HG02943 (cell line): Measurements from ENCODE around the gene SIN3B.
"Not testable (repeated sequence)": the region's sequence is repeated elsewhere in the genome, so short reads cannot be mapped to it uniquely, and the experiment has no call there.

ENCODE experiments used
- ATAC-seq: cut with Tn5 transposase; IDR thresholded peaks from one replicate; pipeline ENCODE4 v1.9.1; 2021; ENCODE audit warnings: mild to moderate bottlenecking, low read depth, moderate library complexity; ENCODE audit not compliant: unreplicated experiment

The SIN3B gene, protein sequence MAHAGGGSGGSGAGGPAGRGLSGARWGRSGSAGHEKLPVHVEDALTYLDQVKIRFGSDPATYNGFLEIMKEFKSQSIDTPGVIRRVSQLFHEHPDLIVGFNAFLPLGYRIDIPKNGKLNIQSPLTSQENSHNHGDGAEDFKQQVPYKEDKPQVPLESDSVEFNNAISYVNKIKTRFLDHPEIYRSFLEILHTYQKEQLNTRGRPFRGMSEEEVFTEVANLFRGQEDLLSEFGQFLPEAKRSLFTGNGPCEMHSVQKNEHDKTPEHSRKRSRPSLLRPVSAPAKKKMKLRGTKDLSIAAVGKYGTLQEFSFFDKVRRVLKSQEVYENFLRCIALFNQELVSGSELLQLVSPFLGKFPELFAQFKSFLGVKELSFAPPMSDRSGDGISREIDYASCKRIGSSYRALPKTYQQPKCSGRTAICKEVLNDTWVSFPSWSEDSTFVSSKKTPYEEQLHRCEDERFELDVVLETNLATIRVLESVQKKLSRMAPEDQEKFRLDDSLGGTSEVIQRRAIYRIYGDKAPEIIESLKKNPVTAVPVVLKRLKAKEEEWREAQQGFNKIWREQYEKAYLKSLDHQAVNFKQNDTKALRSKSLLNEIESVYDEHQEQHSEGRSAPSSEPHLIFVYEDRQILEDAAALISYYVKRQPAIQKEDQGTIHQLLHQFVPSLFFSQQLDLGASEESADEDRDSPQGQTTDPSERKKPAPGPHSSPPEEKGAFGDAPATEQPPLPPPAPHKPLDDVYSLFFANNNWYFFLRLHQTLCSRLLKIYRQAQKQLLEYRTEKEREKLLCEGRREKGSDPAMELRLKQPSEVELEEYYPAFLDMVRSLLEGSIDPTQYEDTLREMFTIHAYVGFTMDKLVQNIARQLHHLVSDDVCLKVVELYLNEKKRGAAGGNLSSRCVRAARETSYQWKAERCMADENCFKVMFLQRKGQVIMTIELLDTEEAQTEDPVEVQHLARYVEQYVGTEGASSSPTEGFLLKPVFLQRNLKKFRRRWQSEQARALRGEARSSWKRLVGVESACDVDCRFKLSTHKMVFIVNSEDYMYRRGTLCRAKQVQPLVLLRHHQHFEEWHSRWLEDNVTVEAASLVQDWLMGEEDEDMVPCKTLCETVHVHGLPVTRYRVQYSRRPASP

DNA sequence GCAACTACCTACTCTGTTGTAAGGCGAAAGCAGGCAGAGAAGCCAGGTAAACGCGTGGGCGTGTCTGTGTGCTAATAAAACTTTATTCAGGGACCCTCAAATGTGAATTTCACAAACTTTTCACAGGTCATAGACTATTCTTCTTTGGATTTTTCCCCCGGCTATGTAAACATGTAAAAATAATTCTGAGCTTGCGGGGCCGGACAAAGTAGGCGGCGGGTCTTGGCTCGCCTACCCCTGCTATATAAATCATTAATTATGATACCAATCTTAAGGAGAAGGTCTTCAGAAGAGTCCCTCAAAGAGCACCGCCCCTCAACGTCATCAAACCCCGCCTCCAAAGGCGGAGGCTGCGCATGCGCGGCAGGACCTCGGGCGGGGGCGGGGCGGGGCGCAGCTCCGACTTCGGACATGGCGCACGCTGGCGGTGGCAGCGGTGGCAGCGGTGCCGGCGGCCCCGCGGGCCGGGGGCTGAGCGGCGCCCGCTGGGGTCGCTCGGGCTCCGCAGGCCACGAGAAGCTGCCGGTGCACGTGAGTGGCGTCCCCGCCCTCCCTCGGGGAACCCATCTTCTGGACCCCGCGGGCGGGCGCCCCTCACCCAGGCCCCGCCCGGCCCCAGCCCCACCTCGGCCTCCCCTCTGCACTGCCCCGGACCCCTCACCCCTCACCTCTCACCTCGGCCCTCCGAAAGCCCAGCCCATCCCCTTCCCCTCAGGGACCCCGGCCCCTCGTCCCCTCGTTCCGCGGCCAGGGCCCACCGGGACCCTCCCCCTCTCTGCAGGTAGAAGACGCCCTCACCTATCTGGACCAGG, at the start of gene SIN3B:
Gene SIN3B, plus strand, starts transcription at position 389 of the 812 bp plus-strand sequence. Its CDS starts 23 bp downstream, at position 412.
- no peak for ATAC-seq

DNA sequence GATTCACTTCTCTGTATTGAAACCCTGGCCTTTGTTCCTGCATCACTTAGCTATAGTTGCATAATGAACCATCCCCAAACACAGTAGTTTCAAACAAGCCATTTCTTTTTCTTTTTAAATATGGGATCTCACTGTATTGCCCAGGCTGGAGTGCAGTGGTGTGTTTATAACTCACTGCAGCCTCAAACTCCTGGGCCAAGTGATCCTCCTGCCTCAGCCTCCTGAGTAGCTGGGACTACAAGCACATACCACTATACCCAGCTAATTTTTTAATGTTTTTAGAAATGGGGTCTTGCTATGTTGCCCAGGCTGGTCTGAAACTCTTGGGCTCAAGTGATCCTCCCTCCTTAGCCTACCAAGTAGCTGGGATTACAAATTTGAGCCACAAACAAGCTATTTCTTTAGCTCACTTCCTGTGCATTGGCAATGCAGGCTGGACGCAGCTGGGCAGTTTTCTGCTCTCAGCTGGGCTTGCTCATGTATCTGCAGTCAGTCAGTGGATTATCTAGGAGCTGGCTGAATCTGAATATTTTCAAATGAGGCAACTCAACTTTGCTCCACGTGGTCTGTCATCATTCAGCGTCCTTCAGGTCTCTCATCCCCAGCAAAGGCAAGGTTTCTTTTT, 49.5 kb upstream of the SIN3B start:
- no peak for ATAC-seq

DNA sequence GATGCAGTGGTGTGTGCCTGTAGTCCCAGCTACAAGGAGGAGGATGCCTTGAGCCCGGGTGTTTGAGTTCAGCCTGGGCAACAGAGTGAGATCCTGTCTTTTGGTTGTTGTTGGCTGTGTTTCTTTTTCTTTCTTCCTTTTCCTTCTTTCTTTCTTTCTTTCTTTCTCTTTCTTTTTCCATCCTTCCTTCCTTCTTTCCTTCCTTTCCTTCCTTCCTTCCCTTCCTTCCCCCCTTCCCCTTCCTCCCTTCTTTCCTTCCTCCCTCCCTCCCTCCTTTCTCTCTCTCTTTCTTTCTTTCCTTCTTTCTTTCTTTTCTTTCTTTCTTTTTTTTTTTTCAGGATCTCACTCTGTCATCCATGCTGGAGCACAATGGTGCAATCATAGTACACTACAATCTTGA, 46.5 kb upstream of the SIN3B start:
- no peak for ATAC-seq

DNA sequence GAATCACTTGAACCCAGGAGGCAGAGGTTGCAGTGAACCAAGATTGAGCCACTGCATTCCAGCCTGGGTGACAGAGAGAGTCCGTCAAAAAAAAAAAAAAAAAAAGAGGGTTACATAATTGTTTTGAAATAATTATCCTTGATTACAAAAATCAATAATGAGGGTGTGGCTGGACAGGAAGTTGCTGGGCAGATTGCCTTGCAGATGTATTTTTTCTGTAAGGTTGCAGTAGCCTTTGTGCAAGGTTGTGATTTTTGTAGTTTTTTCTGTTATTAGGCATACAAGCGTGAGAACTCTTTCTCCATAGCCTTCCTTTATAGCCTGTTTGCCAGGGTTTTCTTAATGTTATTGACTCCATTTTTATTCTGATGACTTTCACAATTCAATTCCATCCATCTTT, 40.7 kb upstream of the SIN3B start:
- no peak for ATAC-seq

DNA sequence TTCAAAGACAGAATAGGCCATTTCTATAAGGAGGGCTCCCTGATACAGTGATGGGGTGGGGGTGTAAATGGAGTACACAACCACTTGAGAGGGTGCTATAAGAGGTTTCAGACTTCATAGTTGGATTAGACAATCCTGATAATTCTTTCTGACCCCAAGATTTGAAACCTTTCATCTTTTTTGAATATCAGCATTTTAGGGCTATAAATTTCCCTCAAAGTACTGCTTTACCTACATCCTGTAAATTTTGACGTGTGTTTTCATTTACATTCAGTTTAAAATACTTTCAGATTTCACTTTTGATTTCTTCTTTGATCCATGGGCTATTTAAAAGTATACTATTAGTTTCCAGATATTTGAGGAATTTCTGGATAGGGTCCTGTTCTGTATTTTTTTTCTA, 40.0 kb upstream of the SIN3B start:
- ATAC-seq, result no peak

DNA sequence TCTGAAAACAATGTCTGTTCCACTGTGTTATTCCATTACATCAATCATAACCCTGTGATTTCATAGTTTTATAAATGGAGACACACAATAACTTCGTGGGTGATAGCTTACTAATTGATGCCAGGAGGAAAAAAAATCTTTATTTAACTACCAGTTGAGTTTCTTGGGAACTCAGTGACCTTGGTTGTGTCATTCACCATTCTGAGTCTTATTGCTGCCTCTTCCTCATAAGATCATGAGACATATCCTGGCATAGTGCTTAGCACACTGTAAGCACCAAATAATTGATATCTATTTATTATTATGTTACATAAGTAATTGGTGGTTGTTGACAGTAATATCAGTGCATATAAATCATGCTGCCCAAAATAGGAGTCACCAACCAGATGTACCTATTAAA, 39.1 kb upstream of the SIN3B start:
- ATAC-seq, result no peak

DNA sequence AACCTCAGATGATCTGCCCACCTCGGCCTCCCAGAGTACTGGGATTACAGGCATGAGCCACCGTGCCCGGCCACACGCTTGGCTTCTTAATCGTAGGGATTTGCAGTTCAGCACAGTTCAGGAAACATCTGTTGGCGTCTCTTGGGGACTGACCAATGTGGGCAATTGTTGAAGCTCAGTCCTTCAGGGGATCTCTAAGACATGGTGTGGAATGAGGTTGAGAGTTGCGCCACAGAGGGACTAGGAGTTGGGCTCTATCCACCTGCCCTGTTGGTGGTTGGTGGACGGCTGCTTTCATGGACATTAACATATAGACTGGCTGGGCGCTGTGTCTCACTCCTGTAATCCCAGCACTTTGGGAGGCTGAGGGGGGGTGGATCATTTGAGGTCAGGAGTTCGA, 37.3 kb upstream of the SIN3B start:
- ATAC-seq, result no peak

DNA sequence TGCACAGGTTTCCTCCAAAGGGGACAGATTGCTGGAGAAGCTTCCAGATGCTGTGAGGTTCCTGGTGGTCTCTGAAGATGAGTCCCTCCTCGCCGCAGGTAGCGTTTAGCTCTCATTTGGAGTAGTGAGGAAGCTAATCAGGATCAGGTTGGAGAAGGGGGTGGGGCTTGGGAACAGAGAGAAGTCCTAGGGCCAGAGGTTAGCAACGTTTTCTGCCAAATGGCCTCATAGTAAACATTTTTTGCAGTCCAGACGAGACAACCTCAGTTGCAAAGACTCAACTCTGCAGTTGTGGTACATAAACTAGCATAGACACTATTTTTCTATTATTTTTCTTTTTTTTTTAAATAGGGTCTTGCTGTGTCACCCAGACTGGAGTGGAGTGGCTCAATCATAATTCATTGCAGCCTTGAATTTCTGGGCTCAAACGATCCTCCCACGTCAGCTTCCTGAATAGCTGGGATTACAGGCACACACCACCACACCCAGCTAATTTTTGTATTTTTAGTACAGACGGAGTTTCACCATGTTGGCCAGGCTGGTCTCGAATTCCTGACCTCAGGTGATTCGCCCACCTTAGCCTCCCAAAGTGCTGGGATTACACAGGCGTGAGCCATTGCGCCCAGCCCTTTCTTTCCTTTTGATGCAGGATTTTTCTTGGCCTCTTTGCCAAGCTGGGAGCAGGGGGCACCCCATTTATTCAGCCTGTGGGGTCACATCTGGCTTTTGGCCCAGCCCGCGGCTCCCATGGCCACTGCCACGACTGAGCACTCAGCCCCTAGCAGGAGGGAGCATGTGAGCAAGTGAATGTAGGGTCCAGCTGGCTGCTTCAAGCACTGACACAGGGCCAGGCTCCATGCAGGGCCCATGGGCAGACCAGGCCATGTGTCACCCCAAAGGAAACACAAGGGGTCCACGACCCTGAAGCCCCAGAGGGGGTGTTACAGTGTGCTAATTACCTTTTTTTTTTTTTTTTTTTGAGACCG, 34.4 kb upstream of the SIN3B start:
- no peak for ATAC-seq

DNA sequence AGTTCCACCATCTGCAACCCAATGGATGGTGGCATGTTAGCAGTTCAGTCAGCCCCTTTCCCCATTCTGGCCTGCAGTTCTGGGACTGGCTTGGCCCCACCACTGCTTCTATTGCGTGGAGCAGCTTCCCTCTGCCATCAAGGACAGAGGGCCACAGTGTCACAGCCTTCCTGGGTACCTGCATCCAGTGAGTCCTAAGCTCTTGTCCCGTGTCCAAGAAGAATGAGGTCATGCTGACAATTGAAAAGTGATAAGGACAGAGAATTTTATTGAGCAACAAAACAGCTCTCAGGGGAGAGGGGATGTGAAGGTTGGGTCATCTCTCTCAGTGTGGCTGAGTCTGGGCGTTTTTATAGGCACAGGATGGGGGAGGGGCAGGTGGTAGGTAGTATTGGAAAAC, 33.5 kb upstream of the SIN3B start:
- no peak for ATAC-seq

DNA sequence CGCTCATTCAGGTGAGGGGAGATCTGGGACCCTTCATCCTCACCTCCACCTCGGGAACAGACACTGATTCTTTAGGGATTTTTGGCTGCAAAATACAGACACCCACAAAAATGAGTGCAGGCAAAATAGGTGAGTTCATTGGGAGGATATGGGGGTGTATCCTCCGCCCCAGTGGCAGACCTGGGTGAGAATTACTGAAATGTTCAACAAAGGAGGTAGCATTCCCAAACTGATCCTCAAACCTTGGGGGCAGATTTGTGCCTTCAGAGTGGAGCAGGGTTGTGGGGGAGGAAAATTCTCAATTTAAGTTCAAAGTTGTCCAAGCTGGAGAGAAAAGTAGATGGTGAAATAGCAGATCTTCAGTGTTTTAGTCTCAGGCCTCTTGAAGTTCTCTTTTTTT, 31.3 kb upstream of the SIN3B start:
- ATAC-seq, result no peak

DNA sequence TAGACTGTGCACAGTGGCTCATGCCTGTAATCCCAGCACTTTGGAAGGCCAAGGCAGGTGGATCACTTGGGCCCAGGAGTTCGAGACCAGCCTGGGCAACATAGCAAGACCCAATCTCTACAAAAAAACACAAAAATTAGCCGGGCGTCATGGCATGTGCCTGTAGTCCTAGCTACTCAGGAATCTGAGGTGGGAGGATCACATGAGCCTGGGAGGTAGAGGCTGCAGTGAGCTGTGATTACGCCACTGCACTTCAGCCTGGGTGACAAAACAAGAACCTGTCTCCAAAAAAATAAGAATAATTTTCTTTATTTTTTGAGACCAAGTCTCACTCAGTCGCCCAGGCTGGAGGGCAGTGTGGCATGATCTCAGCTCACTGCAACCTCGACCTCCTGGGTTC, 30.9 kb upstream of the SIN3B start:
- not testable (repeated sequence) for ATAC-seq

DNA sequence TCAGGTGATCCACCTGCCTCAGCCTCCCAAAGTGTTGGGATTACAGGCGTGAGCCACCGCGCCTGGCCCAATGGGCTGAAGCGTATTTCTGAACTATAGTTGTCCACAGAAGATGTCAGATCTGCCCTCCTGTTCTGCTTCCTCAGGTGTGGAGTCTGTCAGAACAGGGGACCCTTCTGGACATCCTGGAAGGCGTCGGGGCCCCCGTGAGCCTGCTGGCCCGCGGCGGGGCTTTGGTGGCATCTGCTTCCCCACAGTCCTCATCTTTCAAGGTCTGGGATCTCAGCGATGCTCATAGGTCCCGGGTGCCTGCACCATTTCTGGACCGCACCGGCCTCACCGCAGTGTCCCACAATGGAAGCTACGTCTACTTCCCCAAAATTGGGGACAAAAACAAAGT, 29.5 kb upstream of the SIN3B start:
- ATAC-seq, result no peak

DNA sequence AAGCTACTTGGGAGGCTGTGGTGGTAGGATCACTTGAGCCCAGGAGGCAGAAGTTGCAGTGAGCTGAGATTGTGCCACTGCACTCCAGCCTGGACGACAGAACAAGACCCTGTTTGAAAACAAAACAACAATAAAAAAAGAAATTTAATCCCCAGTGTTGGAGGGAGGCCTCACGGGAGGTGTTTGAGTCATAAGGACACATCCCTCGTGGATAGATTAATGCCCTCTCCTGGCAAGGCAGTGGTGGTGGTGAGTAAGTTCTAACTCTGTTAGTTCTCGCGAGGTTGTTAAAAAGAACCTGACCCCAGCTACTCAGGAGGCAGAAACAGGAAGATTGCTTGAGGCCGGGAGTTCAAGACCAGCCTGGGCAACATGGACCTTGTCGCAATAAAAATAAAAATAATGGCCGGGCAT, 27.6 kb upstream of the SIN3B start:
- ATAC-seq, result no peak

DNA sequence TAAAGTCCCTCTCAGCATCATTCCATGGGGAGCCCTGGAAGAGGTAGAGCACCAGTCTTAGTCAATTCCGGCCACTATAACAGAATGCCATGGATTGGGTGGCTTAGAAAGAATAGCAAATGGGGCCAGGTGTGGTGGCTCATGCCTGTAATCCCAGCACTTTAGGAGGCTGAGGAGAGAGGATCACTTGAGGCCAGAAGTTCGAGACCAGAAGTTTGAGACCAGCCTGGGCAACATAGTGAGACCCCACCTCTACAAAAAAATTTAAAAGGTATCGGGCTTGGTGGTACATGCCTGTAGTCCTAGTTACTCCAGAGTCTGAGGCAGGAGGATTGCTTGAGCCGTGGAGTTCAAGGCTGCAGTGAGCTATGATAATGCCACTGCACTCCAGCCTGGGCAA, 25.0 kb upstream of the SIN3B start:
- ATAC-seq, result no peak

DNA sequence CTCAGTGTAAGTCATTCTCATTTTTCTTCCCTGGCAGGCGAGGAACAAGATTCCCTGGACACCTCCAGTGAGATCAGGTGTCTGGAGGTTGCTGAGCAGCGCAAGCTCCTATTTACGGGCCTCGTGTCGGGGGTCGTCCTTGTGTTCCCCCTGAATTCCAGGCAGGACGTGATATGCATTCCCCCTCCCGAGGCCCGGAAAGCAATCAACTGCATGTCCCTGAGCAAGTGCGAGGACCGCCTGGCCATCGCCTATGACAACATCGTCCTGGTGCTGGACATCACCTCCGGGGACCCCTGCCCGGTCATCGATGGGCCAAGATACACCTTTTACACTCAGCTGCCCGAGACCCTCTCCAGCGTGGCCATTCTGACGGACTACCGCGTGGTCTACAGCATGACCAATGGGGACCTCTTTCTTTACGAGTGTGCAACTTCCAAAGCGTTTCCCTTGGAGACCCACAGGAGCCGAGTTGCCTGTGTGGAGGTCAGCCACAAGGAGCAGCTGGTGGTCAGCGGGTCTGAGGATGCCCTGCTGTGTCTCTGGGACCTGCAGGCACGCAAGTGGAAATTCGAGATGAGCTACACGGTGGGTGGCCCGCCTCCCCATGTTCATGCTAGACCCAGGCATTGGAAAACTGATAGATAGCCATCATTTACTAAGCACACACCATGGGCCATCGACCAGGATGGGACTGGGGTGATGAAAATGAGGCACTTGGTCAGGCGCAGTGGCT, 21.5 kb upstream of the SIN3B start:
- ATAC-seq, result no peak

DNA sequence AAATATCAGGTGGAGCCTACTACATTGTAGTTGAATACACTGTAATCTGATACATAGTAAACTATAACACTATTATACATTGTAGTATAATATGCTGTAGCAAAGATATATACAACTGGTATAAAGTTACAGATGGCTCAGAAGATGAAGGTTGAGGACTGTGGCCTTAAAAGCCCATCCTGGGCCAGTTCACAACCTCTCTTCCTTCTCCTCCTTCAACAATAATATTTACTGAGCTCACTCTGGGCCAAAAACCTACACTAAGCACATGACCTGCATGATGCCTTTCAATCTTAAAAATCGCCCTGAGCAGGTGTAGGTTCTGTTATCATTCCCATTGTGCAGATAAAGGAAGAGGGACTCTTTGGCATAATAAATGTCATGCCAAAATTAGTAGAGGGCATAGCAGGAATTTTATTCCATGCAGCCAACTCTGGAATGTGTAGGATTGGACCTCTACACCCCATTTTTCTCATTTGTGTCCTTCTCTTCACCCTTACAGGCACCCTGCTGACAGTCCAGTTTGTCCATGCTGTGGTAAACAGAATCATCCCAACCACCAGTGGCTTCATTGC, 14.6 kb upstream of the SIN3B start:
- ATAC-seq, result no peak

DNA sequence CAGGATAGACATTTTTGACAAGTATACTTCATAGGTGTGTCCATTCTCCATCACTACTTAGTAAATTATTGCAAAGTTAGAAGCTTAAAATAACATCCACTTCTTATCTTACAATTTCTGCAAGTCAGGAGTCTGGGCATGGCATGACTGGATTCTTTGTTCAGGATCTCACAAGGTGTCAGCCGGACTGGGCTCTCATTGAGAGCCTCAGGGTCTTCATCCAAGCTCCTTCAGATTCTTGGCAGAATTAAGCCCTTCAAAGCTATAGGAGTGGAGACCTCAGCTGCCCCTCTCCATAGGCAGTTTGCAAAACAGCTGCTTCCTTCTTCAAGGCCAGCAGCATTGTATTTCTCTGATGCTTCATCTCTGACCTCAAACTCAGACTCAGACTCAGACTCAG, 9.1 kb upstream of the SIN3B start:
- ATAC-seq, result no peak

DNA sequence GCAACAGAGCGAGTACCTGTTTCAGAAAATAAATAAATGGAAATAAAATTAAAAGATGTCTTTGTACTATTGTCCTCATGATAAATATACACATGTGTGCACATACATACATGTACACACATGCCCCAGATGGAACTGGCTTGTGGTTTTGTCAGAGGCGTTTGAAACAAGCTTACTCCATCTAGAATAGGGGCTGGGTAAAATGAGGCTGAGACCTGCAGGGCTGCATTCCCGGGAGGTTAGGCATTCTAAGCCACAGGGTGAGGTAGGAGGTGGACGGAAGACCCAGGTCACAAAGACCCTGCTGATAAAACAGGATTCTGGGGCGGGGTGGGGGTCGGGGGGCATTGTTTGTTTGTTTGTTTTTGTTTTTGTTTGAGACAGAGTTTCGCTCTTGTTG, 8.1 kb upstream of the SIN3B start:
- no peak for ATAC-seq
